ENCODE data around the gene DGKA. TPM values are rescaled to one million over a fixed set of nuclear protein-coding genes. Genes with fewer than 3 reads are reported as not detected.
"Not testable (repeated sequence)": the region's sequence is repeated elsewhere in the genome, so short reads cannot be mapped to it uniquely, and the experiment has no call there.

The DGKA gene
- polyA plus RNA-seq = 114 TPM

- H3K4me3 Mint-ChIP-seq = peak within 1 kb of the TSS; percentile 90 to 100 (median 98)
- peaks cover 39 to 46% (median 43%) of the 10 kb centered on the region in 3 donors for H3K4me1 Mint-ChIP-seq
- H3K27me3 Mint-ChIP-seq = no peaks in the 10 kb centered on the region
- H3K27ac Mint-ChIP-seq = peak within 1 kb of the TSS; percentile 98 to 100 (median 98)
- H3K36me3 Mint-ChIP-seq = no peaks in the 10 kb centered on the region
- H3K9me3 Mint-ChIP-seq = no peaks in the 10 kb centered on the region
These were observed at the start of gene DGKA for GRCh38 chr12:55930771-55931316. TSS of gene DGKA (plus strand) at chr12:55931162. CDS start at chr12:55936504, 5,342 bp downstream.

GRCh38 chr12:55885113-55885512 lies 45.8 kb upstream of the DGKA start:
- peaks cover 0 to 3% (median 0%) of the 10 kb centered on the region in 3 donors for H3K9me3 Mint-ChIP-seq
- no peak overlapping the region for H3K27ac Mint-ChIP-seq
- no peaks in the 10 kb centered on the region for H3K27me3 Mint-ChIP-seq
- no peak overlapping the region for H3K4me3 Mint-ChIP-seq
- H3K36me3 Mint-ChIP-seq = peaks cover 3% of the 10 kb centered on the region
- peaks cover 0 to 6% (median 4%) of the 10 kb centered on the region in 3 donors for H3K4me1 Mint-ChIP-seq

- Mint-ChIP-seq H3K27me3 (no peaks in the 10 kb centered on the region), H3K4me3 (no peak overlapping the region), H3K4me1 (no peaks in the 10 kb centered on the region), H3K36me3 (peaks cover 2% of the 10 kb centered on the region), H3K27ac (peak overlapping the region in 1 of 3 donors; percentile 47), H3K9me3 (no peaks in the 10 kb centered on the region)
These were observed 39.7 kb upstream of the DGKA start for GRCh38 chr12:55891310-55891709.

- peaks cover 2% of the 10 kb centered on the region for H3K36me3 Mint-ChIP-seq
- no peak overlapping the region for H3K4me3 Mint-ChIP-seq
- H3K4me1 Mint-ChIP-seq = no peaks in the 10 kb centered on the region
- no peaks in the 10 kb centered on the region for H3K9me3 Mint-ChIP-seq
- no peak overlapping the region for H3K27ac Mint-ChIP-seq
- no peaks in the 10 kb centered on the region for H3K27me3 Mint-ChIP-seq
These were observed 37.2 kb upstream of the DGKA start for GRCh38 chr12:55893723-55894122.

- no peak overlapping the region for H3K4me3 Mint-ChIP-seq
These were observed 31.9 kb upstream of the DGKA start for GRCh38 chr12:55899082-55899481.

GRCh38 chr12:55901881-55902490 lies 29.0 kb upstream of the DGKA start:
- Mint-ChIP-seq H3K9me3 (no peaks in the 10 kb centered on the region), H3K36me3 (peaks cover 2% of the 10 kb centered on the region), H3K4me1 (peaks cover 2 to 6% (median 4%) of the 10 kb centered on the region in 3 donors), H3K4me3 (peak overlapping the region in 1 of 4 donors; percentile 74), H3K27ac (peak overlapping the region in 1 of 3 donors; percentile 64), H3K27me3 (no peaks in the 10 kb centered on the region)

More at GRCh38 chr12:55899082-55899481, 31.9 kb upstream of the DGKA start:
- Mint-ChIP-seq H3K36me3 (peaks cover 2% of the 10 kb centered on the region), H3K27me3 (no peaks in the 10 kb centered on the region), H3K9me3 (no peaks in the 10 kb centered on the region), H3K27ac (peak overlapping the region in 1 of 3 donors; percentile 14), H3K4me1 (peaks cover 0 to 6% (median 0%) of the 10 kb centered on the region in 3 donors)

- H3K27me3 Mint-ChIP-seq = no peaks in the 10 kb centered on the region
- peaks cover 6 to 15% (median 10%) of the 10 kb centered on the region in 3 donors for H3K4me1 Mint-ChIP-seq
- no peak overlapping the region for H3K27ac Mint-ChIP-seq
- H3K4me3 Mint-ChIP-seq = no peak overlapping the region
- H3K9me3 Mint-ChIP-seq = no peaks in the 10 kb centered on the region
- peaks cover 2% of the 10 kb centered on the region for H3K36me3 Mint-ChIP-seq
These were observed 24.9 kb upstream of the DGKA start for GRCh38 chr12:55906056-55906455.

GRCh38 chr12:55908726-55909512 lies 22.0 kb upstream of the DGKA start:
- Mint-ChIP-seq H3K27me3 (no peaks in the 10 kb centered on the region), H3K4me1 (peaks cover 9 to 14% (median 11%) of the 10 kb centered on the region in 3 donors), H3K36me3 (peaks cover 2% of the 10 kb centered on the region), H3K4me3 (no peak overlapping the region), H3K27ac (no peak overlapping the region), H3K9me3 (no peaks in the 10 kb centered on the region)

- H3K27me3 Mint-ChIP-seq = no peaks in the 10 kb centered on the region
These were observed 21.5 kb upstream of the DGKA start for GRCh38 chr12:55909513-55909884.

GRCh38 chr12:55912908-55913307 lies 18.1 kb upstream of the DGKA start:
- no peaks in the 10 kb centered on the region for H3K9me3 Mint-ChIP-seq

More at GRCh38 chr12:55909513-55909884, 21.5 kb upstream of the DGKA start:
- H3K27ac Mint-ChIP-seq = peak overlapping the region in 1 of 3 donors; percentile 7
- no peaks in the 10 kb centered on the region for H3K9me3 Mint-ChIP-seq
- peaks cover 2% of the 10 kb centered on the region for H3K36me3 Mint-ChIP-seq
- H3K4me1 Mint-ChIP-seq = peaks cover 9 to 18% (median 16%) of the 10 kb centered on the region in 3 donors
- H3K4me3 Mint-ChIP-seq = no peak overlapping the region

GRCh38 chr12:55915482-55915859 lies 15.5 kb upstream of the DGKA start:
- Mint-ChIP-seq H3K27ac (peak overlapping the region in 1 of 3 donors; percentile 24), H3K4me3 (no peak overlapping the region), H3K36me3 (peaks cover 6% of the 10 kb centered on the region), H3K27me3 (no peaks in the 10 kb centered on the region), H3K4me1 (peaks cover 12 to 16% (median 15%) of the 10 kb centered on the region in 3 donors), H3K9me3 (no peaks in the 10 kb centered on the region)

More at GRCh38 chr12:55912908-55913307, 18.1 kb upstream of the DGKA start:
- H3K27ac Mint-ChIP-seq = no peak overlapping the region
- peaks cover 6% of the 10 kb centered on the region for H3K36me3 Mint-ChIP-seq
- H3K4me3 Mint-ChIP-seq = peak overlapping the region in 1 of 4 donors; percentile 41
- H3K4me1 Mint-ChIP-seq = peaks cover 15 to 24% (median 22%) of the 10 kb centered on the region in 3 donors
- no peaks in the 10 kb centered on the region for H3K27me3 Mint-ChIP-seq

GRCh38 chr12:55919032-55919431 lies 11.9 kb upstream of the DGKA start:
- H3K4me3 Mint-ChIP-seq, H3K9me3 Mint-ChIP-seq, H3K27me3 Mint-ChIP-seq, H3K27ac Mint-ChIP-seq, H3K36me3 Mint-ChIP-seq: not testable (repeated sequence)
- H3K4me1 Mint-ChIP-seq = peaks cover 11 to 24% (median 21%) of the 10 kb centered on the region in 3 donors

GRCh38 chr12:55922126-55922525 lies 8.8 kb upstream of the DGKA start:
- Mint-ChIP-seq H3K27ac (no peak overlapping the region), H3K4me3 (no peak overlapping the region), H3K36me3 (peaks cover 5% of the 10 kb centered on the region), H3K27me3 (no peaks in the 10 kb centered on the region), H3K4me1 (peaks cover 18 to 32% (median 31%) of the 10 kb centered on the region in 3 donors), H3K9me3 (no peaks in the 10 kb centered on the region)

GRCh38 chr12:55923648-55924047 lies 7.3 kb upstream of the DGKA start:
- H3K4me3 Mint-ChIP-seq = peak overlapping the region in 2 of 4 donors; percentile 6 to 45
- not testable (repeated sequence) for H3K27me3 Mint-ChIP-seq, H3K27ac Mint-ChIP-seq, H3K36me3 Mint-ChIP-seq, H3K9me3 Mint-ChIP-seq
- H3K4me1 Mint-ChIP-seq = peaks cover 20 to 33% (median 31%) of the 10 kb centered on the region in 3 donors

GRCh38 chr12:55925371-55925770 lies 5.6 kb upstream of the DGKA start:
- H3K27ac Mint-ChIP-seq = peak overlapping the region in 2 of 3 donors; percentile 47 to 98
- H3K4me3 Mint-ChIP-seq = peak overlapping the region; percentile 90 to 99 (median 98)
- no peaks in the 10 kb centered on the region for H3K9me3 Mint-ChIP-seq
- H3K4me1 Mint-ChIP-seq = peaks cover 33 to 44% (median 43%) of the 10 kb centered on the region in 3 donors
- peaks cover 5% of the 10 kb centered on the region for H3K36me3 Mint-ChIP-seq
- H3K27me3 Mint-ChIP-seq = no peaks in the 10 kb centered on the region

Data from IgD-negative memory B cell (primary cell).